GM12878 (cell line): Measurements from ENCODE around the gene OCA2. TPM values are rescaled to one million over a fixed set of nuclear protein-coding genes. Genes with fewer than 3 reads are reported as not detected.

Source experiments
- ATAC-seq: fragments of 200-7000 bp; cut with Tn5 transposase; 3 replicates; pipeline ENCODE4 v1.9.1; 2020; ENCODE audit warnings: mild to moderate bottlenecking, moderate library complexity
- BruUV-seq: library from RNA; stranded (reverse); fragments of 400-500 nt; replicated peaks from 2 replicates; lab custom pipeline; 2021; lab: Mats Ljungman, UMichigan
- CTCF ChIA-PET: fragments of 300-600 bp; sonication (Branson Sonifier 250); formaldehyde crosslinking; extraction: SDS; loops from one replicate; lab custom pipeline; 2021; ENCODE audit warnings: inconsistent platforms; lab: Yijun Ruan, JAX
- POLR2A ChIA-PET: fragments of 350-600 bp; formaldehyde crosslinking; extraction: SDS; loops from one replicate; lab custom pipeline; 2021; ENCODE audit warnings: inconsistent platforms; lab: Charles Lee
- RAD21 ChIA-PET: fragments of 300-600 bp; sonication (Branson Sonifier 250); formaldehyde crosslinking; loops from one replicate; lab custom pipeline; 2023; ENCODE audit warnings: antibody characterized with exemption; ENCODE audit not compliant: unreplicated experiment; lab: Charles Lee
- SMC1A ChIA-PET: fragments of 300-600 bp; sonication (Branson Sonifier 250); formaldehyde crosslinking; loops from one replicate; lab custom pipeline; 2023; ENCODE audit not compliant: unreplicated experiment, uncharacterized antibody; lab: Charles Lee
- DNase-seq: peaks from one replicate; pipeline ENCODE4 v3.0.0-alpha.2; 2011; ENCODE audit warnings: low read depth, low spot score
- FAIRE-seq: peaks from 3 replicates; lab custom pipeline; 2011; peaks lifted over from hg19 to GRCh38; lab: Jason Lieb, UNC
- H2AFZ ChIP-seq: 2 replicates; pipeline ENCODE4 v1.6.0; 2011; ENCODE audit warnings: low read depth, low read length, control low read depth; ENCODE audit not compliant: control insufficient read depth
- H3K27ac ChIP-seq: 2 replicates; pipeline ENCODE4 v1.5.1; 2011; ENCODE audit warnings: control low read depth; ENCODE audit not compliant: control insufficient read depth, insufficient read depth
- H3K27me3 ChIP-seq, 2 experiments: replicated peaks in 1 of 2; 2 replicates each; pipeline versions ENCODE4 v1.6.0 to v1.6.1; 2011; ENCODE audit warnings: low read length in 1 of 2; ENCODE audit not compliant: control insufficient read depth in 2 of 2, insufficient read depth in 2 of 2
- H3K36me3 ChIP-seq, 2 experiments: 2 replicates each; pipeline ENCODE4 v1.5.1; 2011; ENCODE audit warnings: low read length in 1 of 2; ENCODE audit not compliant: control insufficient read depth in 2 of 2, insufficient read depth in 2 of 2
- H3K4me1 ChIP-seq: 2 replicates; pipeline ENCODE4 v1.6.1; 2011; ENCODE audit warnings: mild to moderate bottlenecking, low read length, moderate library complexity, mixed read lengths; ENCODE audit not compliant: control insufficient read depth, insufficient read depth
- H3K4me2 ChIP-seq: 2 replicates; pipeline ENCODE4 v1.6.0; 2011; ENCODE audit warnings: control low read depth; ENCODE audit not compliant: control insufficient read depth, insufficient read depth
- H3K4me3 ChIP-seq: fragments of 200-600 bp; sonication (generic); 2 replicates; pipeline ENCODE4 v1.5.1; 2016
- H3K79me2 ChIP-seq: 2 replicates; pipeline ENCODE4 v1.6.0; 2011; ENCODE audit warnings: low read length; ENCODE audit not compliant: control insufficient read depth, insufficient read depth
- H3K9ac ChIP-seq: 2 replicates; pipeline ENCODE4 v1.8.0; 2011; ENCODE audit warnings: low read length, control low read depth, mixed read lengths; ENCODE audit not compliant: control insufficient read depth, insufficient read depth
- H3K9me3 ChIP-seq: replicated peaks from 3 replicates; pipeline ENCODE4 v1.5.1; 2011; ENCODE audit warnings: mild to moderate bottlenecking, low read length; ENCODE audit not compliant: control insufficient read depth, insufficient read depth
- H4K20me1 ChIP-seq: 2 replicates; pipeline ENCODE4 v1.6.0; 2011; ENCODE audit not compliant: control insufficient read depth, insufficient read depth
- IKZF2 ChIP-seq, 2 experiments: fragments of 450-650 bp; IDR thresholded peaks; 2 replicates each; pipeline ENCODE4 v1.6.1; 2017; ENCODE audit warnings: mild to moderate bottlenecking in 2 of 2, moderate library complexity in 2 of 2
- NFXL1 ChIP-seq: fragments of 450-650 bp; IDR thresholded peaks from 2 replicates; pipeline ENCODE4 v1.6.1; 2017; ENCODE audit warnings: antibody characterized with exemption, mild to moderate bottlenecking, borderline replicate concordance
- SIN3A ChIP-seq: IDR thresholded peaks from 2 replicates; pipeline ENCODE4 v1.6.1; 2012; ENCODE audit warnings: low read depth, low read length, improper control_type of control experiment
- YBX1 ChIP-seq: fragments of 450-650 bp; IDR thresholded peaks from 2 replicates; pipeline ENCODE4 v1.6.1; 2016; ENCODE audit warnings: antibody characterized with exemption
- WGBS: methylation state at CpG from one replicate; pipeline ENCODE4 v1.1.6; 2016; ENCODE audit warnings: low lambda C conversion rate; ENCODE audit not compliant: insufficient replicate concordance, insufficient coverage; ENCODE audit errors: missing lambda C conversion rate; 5-methylcytosine and 5-hydroxymethylcytosine counted together
- in situ Hi-C: fragments of 300-500 bp; cut with MboI; formaldehyde crosslinking; loops from 9 replicates; pipeline ENCODE4 v1.14.3; 2018; ENCODE audit warnings: mixed read lengths
- intact Hi-C: fragments of 100-400 bp; cut with micrococcal nuclease; formaldehyde crosslinking; loops from one replicate; pipeline ENCODE4 v1.14.2; 2022; ENCODE audit not compliant: unreplicated experiment
- polyA plus RNA-seq, 11 experiments: library from polyadenylated mRNA; depleted of rRNA in 4 of 11; unstranded in 6 of 11; stranded (reverse) in 5 of 11; fragments of >200 nt; fragmentation: Nextera tagmentation in 4 of 11; fragmentation: Illumina TruSeq in 1 of 11; extraction: Ambion mirVana in 4 of 11; extraction: Trizol in 1 of 11; gene quantifications; 1 replicate in 1 of 11; 2 replicates in 10 of 11; pipeline versions ENCODE4 v1.2.1 to v1.2.3, GENCODE V29; 2011 to 2016; ENCODE audit warnings: inconsistent platforms in 2 of 11, missing spikeins in 2 of 11, low read depth in 1 of 11
- total RNA-seq, 4 experiments: library from RNA; depleted of rRNA in 3 of 4; stranded (reverse); fragments of >200 nt in 3 of 4; fragmentation: Illumina TruSeq in 1 of 4; extraction: Trizol in 1 of 4; gene quantifications; 2 replicates each; pipeline versions ENCODE4 v1.2.1 to v1.2.3, GENCODE V29; 2013 to 2021
- TF ChIP-seq, protein P1 (sequence below): fragments of 450-650 bp; IDR thresholded peaks from 2 replicates; pipeline ENCODE4 v1.6.1; 2018; ENCODE audit warnings: mild to moderate bottlenecking, low read depth, moderate library complexity; ENCODE audit not compliant: partially characterized antibody
- TF ChIP-seq, protein P2 (sequence below): IDR thresholded peaks from 2 replicates; pipeline ENCODE4 v1.6.1; 2012; ENCODE audit warnings: improper control_type of control experiment, low read depth, low read length; ENCODE audit not compliant: insufficient replicate concordance

OCA2 gene
- total and polyA plus RNA-seq, 10 of the 15 experiments (the other 5 are each of a cell fraction or from before 2014, with no cell fraction given) = 0.04 to 1.8 TPM; not detected in 8

DNA sequence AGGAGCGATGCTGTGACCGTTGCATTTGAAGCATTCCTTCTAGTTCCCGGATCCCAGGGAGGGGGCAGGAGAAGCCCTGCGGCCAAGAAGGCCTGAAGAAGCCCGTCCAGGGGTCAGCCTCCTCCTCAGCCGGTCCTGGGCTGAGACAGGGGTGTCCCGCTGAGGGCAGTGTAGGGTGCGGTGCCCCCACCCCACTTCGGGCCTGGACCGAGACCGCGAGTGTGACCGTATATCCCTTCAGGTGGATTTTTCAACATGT is 2.8 kb downstream of the OCA2 start:
- Histone ChIP-seq H4K20me1 (no peaks in the 10 kb centered on the region), H2AFZ (no peak overlapping the region), H3K9ac (no peak overlapping the region), H3K36me3 (no peaks in the 10 kb centered on the region), H3K9me3 (no peaks in the 10 kb centered on the region; the same call in 2 of the 3 replicates), H3K4me1 (peaks cover 6% of the 10 kb centered on the region), H3K27ac (no peak overlapping the region), H3K4me2 (peak overlapping the region; percentile 93), H3K79me2 (no peaks in the 10 kb centered on the region), H3K27me3 (peaks cover 19 to 20% of the 10 kb centered on the region in 2 experiments), H3K4me3 (peak overlapping the region; percentile 68; the same call in 1 of the 2 replicates)
- intact Hi-C loops = no loop called here
- in situ Hi-C loops = no loop called here
- no peak for ATAC-seq
- TF ChIP-seq SIN3A = no peak
- TF ChIP-seq YBX1 = no peak
- TF ChIP-seq NFXL1 = no peak
- TF ChIP-seq, protein P1, sequence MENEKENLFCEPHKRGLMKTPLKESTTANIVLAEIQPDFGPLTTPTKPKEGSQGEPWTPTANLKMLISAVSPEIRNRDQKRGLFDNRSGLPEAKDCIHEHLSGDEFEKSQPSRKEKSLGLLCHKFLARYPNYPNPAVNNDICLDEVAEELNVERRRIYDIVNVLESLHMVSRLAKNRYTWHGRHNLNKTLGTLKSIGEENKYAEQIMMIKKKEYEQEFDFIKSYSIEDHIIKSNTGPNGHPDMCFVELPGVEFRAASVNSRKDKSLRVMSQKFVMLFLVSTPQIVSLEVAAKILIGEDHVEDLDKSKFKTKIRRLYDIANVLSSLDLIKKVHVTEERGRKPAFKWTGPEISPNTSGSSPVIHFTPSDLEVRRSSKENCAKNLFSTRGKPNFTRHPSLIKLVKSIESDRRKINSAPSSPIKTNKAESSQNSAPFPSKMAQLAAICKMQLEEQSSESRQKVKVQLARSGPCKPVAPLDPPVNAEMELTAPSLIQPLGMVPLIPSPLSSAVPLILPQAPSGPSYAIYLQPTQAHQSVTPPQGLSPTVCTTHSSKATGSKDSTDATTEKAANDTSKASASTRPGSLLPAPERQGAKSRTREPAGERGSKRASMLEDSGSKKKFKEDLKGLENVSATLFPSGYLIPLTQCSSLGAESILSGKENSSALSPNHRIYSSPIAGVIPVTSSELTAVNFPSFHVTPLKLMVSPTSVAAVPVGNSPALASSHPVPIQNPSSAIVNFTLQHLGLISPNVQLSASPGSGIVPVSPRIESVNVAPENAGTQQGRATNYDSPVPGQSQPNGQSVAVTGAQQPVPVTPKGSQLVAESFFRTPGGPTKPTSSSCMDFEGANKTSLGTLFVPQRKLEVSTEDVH = no peak
- TF ChIP-seq, protein P2, sequence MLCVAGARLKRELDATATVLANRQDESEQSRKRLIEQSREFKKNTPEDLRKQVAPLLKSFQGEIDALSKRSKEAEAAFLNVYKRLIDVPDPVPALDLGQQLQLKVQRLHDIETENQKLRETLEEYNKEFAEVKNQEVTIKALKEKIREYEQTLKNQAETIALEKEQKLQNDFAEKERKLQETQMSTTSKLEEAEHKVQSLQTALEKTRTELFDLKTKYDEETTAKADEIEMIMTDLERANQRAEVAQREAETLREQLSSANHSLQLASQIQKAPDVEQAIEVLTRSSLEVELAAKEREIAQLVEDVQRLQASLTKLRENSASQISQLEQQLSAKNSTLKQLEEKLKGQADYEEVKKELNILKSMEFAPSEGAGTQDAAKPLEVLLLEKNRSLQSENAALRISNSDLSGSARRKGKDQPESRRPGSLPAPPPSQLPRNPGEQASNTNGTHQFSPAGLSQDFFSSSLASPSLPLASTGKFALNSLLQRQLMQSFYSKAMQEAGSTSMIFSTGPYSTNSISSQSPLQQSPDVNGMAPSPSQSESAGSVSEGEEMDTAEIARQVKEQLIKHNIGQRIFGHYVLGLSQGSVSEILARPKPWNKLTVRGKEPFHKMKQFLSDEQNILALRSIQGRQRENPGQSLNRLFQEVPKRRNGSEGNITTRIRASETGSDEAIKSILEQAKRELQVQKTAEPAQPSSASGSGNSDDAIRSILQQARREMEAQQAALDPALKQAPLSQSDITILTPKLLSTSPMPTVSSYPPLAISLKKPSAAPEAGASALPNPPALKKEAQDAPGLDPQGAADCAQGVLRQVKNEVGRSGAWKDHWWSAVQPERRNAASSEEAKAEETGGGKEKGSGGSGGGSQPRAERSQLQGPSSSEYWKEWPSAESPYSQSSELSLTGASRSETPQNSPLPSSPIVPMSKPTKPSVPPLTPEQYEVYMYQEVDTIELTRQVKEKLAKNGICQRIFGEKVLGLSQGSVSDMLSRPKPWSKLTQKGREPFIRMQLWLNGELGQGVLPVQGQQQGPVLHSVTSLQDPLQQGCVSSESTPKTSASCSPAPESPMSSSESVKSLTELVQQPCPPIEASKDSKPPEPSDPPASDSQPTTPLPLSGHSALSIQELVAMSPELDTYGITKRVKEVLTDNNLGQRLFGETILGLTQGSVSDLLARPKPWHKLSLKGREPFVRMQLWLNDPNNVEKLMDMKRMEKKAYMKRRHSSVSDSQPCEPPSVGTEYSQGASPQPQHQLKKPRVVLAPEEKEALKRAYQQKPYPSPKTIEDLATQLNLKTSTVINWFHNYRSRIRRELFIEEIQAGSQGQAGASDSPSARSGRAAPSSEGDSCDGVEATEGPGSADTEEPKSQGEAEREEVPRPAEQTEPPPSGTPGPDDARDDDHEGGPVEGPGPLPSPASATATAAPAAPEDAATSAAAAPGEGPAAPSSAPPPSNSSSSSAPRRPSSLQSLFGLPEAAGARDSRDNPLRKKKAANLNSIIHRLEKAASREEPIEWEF = no peak
- no peak for TF ChIP-seq IKZF2 (IDR thresholded peaks at IDR 0.05)
- no peak for FAIRE-seq
- 11% methylated on average over 12 of the region's 13 CpGs for WGBS
- CTCF ChIA-PET = interaction anchor here (1.2 kb wide), 1 partner anchor 30 kb away, joined by 3 read pairs; no protein-coding TSS in a partner anchor
- RAD21 ChIA-PET = no interaction called here
- DNase-seq = no peak
- BruUV-seq = no TSS peak
- SMC1A ChIA-PET = no interaction called here
- POLR2A ChIA-PET = no interaction called here
